ENCODE measurements around the gene SUGCT. TPM values are rescaled to one million over a fixed set of nuclear protein-coding genes. Genes with fewer than 3 reads are reported as not detected.

SUGCT gene
- total RNA-seq, 3 donors from 2014 or later (not counting 1 experiment from before 2014, with no cell fraction given) = 0.40 to 0.59 TPM; not detected in 1

GRCh38 chr7:40909346-40909980 lies 774.7 kb downstream of the SUGCT start:
- Histone ChIP-seq H3K36me3 (ENCODE audit: control insufficient read depth, insufficient read depth, low read length) (no peaks in the 10 kb centered on the region), H3K9me3 (ENCODE audit: control insufficient read depth, insufficient read depth, low read length) (no peaks in the 10 kb centered on the region), H3K27me3 (ENCODE audit: control insufficient read depth, insufficient read depth, low read length) (no peaks in the 10 kb centered on the region), H3K4me1 (ENCODE audit: control insufficient read depth, insufficient read depth, low read length) (no peaks in the 10 kb centered on the region), H3K4me3 (ENCODE audit: low read length) (no peak overlapping the region), H3K27ac (ENCODE audit: low read length) (no peak overlapping the region)
- Mint-ChIP-seq H3K9me3 (peaks cover 5 to 8% of the 10 kb centered on the region in 2 donors), H3K27me3 (ENCODE audit: low read depth in 2 of 2) (no peaks in the 10 kb centered on the region), H3K4me1 (no peaks in the 10 kb centered on the region), H3K4me3 (no peak overlapping the region), H3K27ac (no peak overlapping the region), H3K36me3 (no peaks in the 10 kb centered on the region)
- no peak for ATAC-seq
- no peak for TF ChIP-seq CTCF (IDR thresholded peaks at IDR 0.05)
- DNase-seq = no peak
- intact Hi-C loops (cut with micrococcal nuclease) = no loop called here
- 89% methylated on average over 10 of the region's 10 CpGs for WGBS (ENCODE audit: insufficient coverage)

Other genes starting within 250 kb of the SUGCT start
- gene CDK13, start 184.7 kb upstream of the SUGCT start, total RNA-seq = 100 to 1,000 TPM; 149 to 179 (median 163) TPM
- 10 to 100 TPM; 16.0 to 26.9 (median 17.1) TPM for gene MPLKIP, start 383 bp upstream of the SUGCT start, total RNA-seq